NCI-H748 treated with DMSO at 0.1 percent for 48 hours (cell line): Measurements from ENCODE around the gene SOS1.
A peak's percentile ranks its signal among the peaks of the same experiment; 100 is the strongest.
"Not testable (repeated sequence)": the region's sequence is repeated elsewhere in the genome, so short reads cannot be mapped to it uniquely, and the experiment has no call there.

Source experiments
- DNase-seq: peaks from one replicate; lab custom pipeline; 2025; lab: John Stamatoyannopoulos, UW

The SOS1 gene

DNA sequence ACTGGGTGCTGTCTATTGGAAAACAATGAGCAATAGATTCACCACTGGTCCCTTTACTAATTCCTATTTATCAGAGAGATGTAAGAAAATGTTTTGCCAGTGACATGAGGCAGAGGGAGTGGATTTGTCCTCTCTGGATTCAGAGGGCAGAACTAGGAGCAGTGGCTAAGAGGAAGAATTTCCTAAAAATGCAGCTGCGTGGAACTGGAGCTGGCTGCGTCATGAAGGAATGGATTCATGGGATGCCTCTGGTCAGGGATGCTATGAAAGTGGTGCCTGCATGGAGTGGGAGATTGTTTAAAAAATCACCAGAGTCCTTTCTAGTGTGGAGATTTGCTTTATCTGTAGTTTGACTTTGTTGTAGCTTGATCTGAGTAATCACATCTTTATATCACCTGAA is 152.8 kb downstream of the SOS1 start:
- DNase-seq, result no peak

DNA sequence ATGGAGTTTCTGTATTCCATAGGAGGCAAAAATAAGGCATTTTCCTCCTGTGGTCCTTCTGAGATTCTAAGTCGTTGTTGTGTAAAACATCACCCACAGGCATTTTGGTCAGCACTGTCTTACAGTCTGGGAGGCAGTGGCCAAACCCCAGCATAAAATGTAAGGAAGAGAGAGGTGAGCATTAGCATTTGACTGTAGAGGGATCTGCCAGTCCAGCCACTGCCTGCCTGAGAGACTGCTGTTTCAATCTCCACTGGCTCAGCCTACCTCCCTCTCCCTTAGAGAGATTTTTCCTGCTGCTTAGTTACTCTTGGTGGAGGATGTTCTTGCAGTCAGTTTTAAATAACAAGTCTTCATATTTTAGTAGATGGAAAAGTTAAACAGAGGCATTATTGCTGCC is 154.2 kb downstream of the SOS1 start:
- peak; percentile 1 for DNase-seq

DNA sequence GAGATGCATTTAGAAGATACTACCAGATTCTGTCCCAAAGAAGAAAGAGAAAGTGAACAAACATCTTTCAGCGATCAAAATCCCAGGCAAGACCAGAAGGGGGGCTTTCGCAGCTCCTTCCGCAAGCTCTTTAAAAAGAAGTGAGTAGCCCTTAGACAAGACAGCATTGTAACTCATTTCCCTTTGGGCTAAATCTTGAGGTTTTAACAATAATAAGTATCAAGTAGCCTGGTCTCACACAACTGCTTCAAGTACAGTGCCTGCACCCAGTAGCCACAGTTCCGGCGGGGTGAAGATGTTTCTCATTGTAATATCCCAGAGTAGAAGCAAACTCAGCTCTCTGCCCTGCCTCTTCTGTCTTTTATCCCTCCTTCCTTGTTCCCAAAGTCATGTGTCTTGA is 154.8 kb downstream of the SOS1 start:
- DNase-seq, result no peak

DNA sequence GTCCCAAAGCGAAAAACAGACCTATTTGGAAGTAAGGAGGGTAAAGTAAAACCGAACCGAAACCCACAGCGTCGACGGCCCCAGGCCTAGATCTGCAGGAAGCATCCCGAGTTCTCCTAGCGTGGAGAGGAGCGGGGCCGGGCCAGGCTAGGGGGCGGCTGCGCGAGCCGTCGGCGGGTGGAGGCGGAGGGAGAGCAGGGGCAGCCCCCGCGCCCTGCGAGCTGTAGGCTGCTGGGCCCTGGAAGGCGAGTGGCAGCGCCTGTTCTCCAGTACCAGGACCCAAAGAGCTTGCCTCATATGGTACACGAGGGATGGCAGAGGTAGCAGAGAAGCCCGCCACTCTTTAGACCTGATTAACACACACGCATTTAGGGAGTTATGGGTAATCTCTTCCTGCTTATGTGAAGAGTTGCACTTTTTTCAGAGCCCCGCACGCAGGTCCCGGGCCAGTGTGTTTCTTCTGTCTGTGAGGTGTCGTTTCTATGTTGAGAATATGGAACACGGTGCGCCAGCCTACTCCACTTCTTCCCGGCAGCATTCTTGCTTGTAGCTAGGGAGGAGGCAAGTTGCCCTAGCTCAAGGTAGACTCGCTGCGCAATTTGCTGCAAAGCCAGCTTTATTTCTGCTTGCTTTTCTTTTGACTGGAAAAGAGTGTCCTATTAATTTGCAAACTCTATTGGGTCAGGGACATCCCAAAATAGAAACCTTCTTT is 160.1 kb downstream of the SOS1 start:
- DNase-seq, result no peak

DNA sequence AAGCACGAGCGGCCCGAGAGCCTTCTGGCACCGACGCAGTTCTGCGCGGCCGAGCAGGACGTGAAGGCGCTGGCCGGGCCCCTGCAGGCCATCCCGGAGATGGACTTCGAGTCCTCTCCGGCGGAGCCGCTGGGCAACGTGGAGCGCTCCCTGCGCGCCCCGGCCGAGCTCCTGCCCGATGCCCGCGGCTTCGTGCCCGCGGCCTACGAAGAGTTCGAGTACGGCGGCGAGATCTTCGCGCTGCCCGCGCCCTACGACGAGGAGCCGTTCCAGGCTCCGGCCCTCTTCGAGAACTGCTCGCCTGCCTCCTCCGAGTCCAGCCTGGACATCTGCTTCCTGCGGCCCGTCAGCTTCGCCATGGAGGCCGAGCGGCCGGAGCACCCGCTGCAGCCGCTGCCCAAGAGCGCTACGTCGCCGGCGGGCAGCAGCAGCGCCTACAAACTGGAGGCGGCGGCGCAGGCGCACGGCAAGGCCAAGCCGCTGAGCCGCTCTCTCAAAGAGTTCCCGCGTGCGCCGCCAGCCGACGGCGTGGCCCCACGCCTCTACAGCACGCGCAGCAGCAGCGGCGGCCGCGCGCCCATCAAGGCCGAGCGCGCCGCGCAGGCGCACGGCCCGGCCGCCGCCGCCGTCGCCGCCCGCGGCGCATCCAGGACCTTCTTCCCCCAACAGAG is 160.8 kb downstream of the SOS1 start:
- no peak for DNase-seq

DNA sequence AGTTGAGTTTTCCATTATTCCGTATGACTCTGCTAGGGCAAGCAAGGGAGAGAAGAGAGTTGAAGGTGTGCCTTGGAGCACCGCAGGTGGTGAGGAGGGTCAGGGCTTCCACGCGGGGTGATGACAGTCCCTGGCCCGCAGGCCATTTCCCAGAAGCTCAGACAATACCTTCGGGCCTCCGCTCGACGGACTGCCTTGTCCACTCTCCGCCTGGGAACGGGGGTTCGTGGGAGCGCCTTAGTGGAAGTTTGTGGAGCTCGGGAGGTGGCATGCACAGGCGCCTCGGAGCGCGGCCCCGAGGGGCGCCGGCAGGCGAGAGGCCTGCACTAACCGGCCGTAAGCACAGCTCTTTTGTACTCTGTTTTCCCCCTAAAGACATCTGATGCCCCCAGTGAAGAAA is 161.4 kb downstream of the SOS1 start:
- no peak for DNase-seq

DNA sequence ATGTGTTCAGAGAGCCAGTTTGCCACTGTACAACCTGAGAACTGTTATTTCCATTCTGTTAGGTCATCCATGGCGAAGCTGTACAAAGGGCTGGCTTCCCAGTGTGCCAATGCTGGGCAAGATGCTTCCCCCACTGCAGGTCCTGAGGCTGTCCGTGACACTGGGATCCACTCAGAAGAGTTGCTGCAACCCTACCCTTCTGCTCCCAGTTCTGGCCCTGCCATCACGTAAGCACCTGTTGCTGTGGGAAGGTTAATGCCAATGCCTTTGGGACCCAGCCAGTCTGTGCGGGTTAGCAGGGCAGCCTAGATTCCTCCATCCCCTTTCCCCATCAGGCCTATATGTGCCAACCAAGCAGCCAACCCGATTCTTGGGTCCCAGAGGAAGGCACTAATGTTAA is 162.9 kb downstream of the SOS1 start:
- no peak for DNase-seq

DNA sequence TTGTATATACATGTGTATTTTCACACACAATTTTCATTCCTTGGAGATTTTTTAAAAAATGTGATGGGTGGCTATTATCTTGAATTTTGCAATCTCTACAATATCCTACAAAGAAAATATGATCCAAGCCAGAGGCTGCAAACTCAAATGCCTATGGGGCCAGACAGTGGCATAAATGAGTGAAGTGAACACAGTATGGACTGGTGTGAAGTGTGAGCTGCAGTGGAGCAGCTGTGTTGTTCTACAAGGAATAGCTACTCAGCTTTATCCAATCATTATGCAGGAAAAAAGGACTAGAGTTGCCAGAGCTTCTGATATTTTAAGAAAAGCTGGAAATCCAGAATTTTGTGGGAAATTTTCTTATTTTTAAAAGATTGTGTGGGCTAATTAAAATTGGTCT is 169.1 kb downstream of the SOS1 start:
- DNase-seq, result no peak

DNA sequence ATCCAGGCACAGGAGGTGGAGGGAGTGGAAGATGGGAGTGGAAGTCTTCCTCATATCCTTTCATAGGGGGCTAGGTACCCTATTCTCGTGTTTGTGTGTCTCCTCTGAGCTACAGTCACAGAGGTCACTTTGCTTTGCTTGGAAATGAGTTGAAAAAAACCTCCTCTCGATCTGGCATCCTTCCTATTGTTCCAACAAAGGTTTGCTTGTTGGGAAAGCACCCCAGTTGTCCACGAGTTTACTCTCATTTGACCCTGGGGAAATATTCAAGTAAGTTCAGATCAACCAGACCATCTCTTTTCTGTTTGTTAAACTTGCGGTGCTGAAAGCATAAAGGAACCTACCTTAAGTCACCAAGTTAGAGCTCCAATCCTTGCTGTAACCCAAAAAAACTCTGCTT is 171.9 kb downstream of the SOS1 start:
- DNase-seq, result no peak

DNA sequence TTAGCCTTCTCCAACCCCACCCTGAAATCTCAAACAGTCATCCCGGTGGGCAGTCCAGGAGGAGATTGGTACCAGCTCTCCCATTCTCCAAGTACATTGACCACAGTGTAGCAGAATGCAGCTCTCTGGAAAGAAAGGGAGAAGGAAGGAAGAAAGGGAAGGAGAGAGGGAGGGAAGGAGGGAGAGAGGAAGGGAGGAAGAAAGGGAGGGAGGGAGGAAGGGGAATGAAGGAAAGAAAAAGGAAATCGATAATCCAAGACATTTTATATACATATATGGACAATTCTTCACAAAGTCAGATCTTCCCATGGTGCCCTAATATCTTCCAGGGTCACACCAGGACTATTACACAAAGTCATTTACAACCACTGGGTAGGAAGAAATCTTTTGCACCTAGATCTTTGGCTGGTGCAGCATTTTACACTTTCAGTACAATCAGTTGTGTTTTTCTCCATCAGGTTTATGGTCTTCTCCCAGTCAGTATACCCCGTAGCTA is 172.4 kb downstream of the SOS1 start:
- DNase-seq, result no peak

DNA sequence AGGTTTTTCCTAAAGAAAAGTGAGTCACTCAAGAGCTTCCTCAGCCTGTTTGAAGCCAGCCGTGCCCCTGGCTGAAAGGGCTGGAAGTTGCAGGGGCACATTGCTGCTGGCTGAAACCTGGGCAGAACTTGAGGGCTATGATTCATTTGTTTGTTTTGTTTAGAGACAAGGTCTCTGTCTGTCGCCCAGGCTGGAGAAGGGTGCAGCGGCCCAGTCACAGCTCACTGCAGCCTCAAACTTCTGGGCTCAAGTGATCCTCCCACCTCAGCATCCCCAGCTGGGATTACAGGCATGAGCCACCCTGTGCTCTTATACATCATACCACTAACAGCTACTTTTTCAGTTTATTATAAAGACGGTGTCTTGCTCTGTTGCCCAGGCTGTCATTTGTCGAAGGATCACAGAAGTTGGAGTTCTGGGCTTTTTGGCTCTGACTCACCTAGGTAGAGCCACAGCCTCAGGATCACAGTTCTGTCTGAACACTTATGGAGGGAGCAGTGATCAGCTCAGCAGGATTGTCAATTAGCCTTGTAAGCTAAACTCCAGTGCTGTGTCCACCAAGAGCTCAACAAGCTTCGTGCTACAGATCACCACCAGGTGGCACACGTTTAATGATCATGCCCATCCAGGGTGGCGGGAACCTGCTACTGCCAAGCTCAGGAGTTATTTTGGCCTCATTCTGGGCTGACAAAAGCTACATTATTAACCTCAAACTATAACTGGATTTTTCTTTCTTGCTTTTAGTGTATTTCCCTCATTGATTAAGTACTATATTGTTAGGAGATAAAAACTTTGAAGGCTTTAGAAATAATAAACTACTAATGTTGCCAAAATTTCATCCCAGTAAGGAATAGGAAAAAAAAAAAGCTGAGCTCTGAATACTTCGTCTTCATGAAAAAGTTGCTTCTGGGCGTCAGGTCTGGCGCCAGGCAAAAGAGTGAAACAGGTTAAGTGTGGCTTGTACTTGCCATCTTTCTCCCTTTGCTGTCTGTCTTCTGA is 173.3 kb downstream of the SOS1 start:
- peak; percentile 41 for DNase-seq

DNA sequence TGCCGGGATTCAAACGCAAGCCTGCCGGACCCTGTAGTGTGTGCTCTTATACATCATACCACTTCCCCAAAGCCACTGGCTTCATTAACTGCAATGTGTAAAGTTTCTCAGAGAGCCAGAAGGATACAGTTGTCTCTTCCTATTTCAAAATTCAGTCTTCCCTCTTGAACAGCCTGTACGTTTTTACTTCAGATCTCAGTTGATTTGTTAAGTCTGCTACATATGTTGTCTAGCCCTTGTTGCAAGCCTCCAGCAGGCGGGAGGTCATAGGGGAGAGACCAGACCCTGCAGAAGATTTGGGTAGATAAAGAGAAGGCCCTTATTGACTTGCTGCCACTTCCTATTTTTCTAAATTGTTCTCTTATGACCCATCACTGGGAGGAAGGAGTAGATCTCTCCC is 174.9 kb downstream of the SOS1 start:
- DNase-seq, result no peak

DNA sequence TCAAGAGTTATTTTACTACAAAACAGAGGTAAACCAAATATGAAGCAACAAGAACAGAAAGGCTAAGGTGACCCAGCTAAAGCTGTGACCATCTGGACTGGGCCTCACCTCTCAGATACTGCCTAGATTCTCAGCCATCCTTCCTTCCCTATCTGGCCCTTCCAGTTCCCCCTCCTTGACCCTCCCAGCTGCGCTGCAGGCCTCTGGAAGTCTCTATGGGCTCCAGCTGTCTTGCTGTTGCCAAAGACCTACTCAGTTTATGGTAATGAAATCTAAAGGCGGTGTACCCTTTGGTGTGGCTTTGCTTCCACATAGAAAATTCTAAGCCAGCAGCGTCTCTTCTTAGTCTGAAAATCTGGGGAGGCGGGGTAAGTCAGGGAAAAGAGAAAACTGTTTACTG is 175.5 kb downstream of the SOS1 start:
- no peak for DNase-seq

DNA sequence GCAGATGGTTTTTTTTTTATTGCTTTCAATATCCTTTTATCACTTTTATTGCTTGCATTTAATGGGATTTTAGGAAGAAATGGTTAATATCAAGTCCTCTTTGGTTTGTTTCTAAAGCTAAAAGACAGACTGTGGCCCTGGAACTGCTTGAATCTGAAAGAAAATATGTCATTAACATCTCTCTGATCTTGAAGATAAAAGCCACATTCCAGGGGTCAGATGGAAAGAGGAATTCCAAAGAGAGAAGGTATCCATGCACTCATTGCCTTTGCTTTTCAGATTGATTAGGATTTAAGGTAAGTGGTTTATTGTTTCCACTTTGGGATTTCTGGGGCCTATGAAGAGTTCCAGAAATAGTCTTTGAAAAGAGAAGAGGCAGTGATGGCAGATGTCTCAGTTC is 177.1 kb downstream of the SOS1 start:
- DNase-seq, result no peak

DNA sequence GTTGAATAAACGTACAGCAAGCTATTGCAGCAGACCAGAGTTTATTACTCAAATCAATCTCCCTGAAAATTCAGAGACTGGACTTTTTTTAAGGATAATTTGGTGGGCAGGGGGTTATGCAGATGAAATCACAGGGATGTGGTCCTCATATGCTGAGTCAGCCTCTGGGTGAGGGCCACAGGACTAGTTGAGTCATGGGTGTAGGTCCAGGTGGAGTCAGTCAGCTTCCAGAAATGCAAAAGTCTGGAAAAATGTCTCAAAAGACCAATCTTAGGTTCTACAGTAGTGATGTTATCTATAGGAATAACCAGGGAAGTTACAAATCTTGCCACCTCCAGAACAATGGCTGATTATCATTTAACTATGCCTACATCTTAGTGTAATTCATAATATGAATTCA is 180.1 kb downstream of the SOS1 start:
- no peak for DNase-seq

DNA sequence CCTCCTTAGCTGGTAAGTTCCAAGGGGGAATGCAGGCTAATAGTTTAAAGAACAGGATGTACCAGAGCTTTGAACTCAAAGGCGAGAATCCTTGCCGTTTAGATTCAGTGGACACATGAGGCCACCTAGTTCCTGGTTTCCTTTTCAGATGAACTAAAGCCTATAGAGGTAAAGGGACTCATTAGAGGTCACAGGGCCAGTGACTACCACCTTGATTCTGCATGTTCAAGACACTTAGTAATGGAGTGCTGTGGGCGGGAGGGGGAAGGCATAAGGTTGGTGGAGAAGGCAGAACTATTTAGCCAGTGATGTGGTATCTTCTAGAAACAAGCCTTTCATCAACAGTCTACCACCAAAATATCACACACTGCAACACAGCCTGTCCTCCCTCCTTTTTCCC is 183.3 kb downstream of the SOS1 start:
- no peak for DNase-seq

DNA sequence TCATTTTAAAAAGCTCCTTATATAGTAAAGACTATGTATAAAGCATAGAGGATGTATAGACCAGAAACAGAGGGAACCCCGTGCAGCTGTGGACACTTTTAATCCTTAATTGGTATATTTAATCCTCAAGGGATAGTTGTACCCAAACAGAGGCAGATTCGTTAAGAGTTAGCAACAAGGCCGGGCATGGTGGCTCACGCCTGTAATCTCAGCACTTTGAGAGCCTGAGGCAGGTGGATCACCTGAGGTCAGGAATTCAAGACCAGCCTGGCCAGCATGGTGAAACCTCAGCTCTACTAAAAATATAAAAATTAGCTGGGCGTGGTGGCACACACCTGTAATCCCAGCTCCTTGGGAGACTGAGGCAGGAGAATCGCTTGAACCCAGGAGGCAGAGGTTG is 184.3 kb downstream of the SOS1 start:
- DNase-seq, result not testable (repeated sequence)

DNA sequence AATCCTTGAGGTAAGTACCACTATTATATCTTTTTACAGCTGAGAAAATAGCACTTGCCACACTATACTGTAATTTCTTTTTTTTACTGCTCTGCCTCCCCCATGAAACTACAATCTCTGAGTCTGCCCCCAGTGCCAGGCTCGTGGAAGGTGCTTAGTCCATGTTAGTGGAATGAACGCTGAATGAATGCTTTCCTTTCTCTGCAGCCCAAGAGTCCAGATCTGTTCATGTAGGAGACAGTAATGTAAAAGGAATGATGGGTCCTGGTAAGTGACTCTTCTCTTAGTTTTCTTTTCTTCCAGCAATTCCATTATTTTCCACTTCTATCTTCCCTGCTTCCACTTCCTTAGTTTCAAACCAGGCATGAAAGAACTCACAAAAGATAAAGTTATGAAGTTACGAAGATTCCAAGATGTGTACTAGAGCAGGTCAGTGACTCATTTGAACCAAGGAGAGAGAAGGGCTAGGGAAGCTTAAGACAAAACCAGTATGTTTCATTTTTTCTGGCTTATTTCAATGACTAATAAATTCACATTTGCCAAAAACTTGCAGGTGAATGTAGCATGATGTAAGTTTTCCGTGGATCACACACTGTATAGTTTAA is 185.2 kb downstream of the SOS1 start:
- DNase-seq, result no peak

DNA sequence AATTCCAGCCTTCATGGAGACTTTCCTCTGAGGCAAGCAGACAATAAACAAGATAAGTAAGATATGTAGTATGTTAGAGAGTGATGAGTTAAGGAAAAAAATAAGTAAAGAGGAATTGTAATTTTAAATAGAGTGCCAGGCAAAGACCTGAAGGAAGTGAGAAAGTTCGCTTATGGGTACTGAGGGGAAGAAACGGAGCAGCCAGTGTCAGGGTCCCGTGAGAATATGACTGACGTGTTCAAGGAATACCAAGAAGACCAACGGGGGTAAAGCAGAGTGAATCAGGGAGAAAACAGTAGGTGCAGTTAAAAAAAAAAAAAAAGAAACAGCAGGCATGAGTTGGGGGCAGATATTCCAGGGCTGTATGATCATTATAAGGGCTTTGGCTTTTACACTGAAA is 186.1 kb downstream of the SOS1 start:
- no peak for DNase-seq

DNA sequence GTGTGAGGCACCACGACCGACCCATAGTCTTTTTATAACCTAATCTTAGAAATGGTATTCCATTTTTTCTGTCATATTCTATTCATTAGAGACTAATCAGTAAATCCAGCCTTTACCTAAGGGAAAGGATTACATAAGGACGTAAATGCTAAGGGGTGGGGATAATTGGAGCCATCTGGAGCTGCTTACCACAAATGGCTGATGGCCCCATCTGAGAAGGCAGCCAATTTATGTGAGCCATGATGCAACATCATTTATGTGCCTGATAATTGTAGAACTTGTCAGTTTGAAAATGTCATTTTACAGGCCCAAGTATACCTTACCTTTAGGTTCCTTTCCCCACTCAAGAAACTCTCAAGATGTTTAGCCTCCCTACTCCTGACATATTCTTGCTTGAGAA is 187.2 kb downstream of the SOS1 start:
- DNase-seq, result no peak

DNA sequence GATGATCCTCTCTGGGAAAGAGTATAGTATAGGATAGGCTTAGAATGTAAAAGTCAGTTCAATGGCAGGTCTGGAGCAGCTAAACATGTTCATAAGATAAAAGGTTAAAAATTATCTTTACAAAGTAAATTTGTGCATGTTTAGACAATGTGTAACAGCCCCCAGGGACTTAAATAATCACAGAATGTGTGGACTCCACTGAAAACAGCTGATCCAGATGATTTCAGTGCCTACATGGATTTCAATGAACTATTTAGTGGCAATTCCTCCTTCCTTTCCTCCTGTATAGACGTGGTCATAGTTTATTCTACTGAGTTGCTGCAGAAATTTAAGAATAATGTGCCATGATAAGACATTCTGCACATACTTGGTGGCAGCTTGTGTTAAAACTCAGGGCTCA is 188.3 kb downstream of the SOS1 start:
- DNase-seq, result no peak
